NOMO-1 treated with DMSO at 0.1 percent for 48 hours (cell line): ENCODE results near the gene TMSB4X.
"Not testable (repeated sequence)": the region's sequence is repeated elsewhere in the genome, so short reads cannot be mapped to it uniquely, and the experiment has no call there.

Experiments
- DNase-seq: peaks from one replicate; lab custom pipeline; 2025; ENCODE audit not compliant: unreplicated experiment; lab: John Stamatoyannopoulos, UW

TMSB4X gene

DNA sequence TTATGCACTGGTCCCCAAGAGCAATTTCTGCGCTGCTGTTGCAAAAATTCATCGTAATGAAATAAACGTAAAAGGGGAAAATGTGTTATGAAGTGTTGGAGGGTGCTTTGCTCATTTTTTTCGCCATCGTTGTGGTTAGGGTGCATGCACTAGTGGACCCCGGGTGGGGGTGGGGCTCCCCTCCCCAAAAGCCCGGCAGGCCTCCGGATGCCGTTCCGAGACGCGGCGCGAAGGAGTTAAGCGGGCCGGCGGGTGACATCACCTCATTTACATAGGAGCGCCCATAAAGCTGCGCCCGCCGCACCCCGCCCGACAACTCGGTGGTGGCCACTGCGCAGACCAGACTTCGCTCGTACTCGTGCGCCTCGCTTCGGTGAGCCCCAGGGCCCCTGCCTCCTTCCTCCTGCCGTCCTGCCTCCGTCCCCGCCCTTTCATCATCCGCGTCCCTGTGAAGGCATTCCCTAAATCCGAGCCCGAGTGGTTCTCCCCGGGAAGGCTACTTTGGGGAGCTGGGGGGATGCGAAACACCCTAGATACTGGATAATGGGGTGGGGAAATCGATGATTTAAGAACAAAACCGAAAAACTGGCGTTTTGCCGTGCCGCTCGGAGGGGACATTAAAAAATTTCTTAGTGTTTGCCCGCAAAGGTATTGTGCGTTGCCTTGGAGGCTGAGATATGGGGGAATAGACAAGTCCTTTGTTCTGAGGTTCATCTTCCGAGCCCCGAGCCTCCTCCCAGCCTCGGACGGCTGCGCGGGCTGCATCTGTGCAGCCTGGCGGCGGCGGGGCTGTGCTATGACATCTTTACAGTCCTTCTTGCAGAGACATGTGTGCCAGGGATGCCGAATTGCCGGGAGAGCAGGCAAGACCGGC lies at the start of gene TMSB4X:
TSS of gene TMSB4X (plus strand) at position 315 of the 874 bp plus-strand sequence.
- peak; percentile 86 for DNase-seq

DNA sequence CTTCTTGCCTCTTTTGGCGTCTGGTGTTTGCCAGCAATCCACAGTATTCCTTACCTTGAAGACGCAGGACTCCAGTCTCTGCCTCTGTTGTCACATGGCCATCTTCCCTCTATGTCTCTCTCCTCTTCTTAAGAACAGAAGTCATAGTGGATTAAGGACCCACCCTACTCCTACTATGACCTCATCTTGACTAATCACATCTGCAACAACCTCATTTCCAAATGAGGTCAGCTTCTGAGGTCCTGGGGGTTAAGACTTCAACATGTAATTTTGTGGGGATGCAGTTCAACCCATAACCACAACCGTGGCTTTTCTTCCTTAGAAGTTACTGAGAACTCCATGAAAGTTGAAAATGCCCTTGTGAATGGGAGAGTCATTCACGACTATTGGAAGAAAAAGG lies 45.2 kb upstream of the TMSB4X start:
- DNase-seq = peak; percentile 7

GRCh38 chrX:12930150-12930549 lies 44.8 kb upstream of the TMSB4X start:
- no peak for DNase-seq

GRCh38 chrX:12932244-12932643 lies 42.7 kb upstream of the TMSB4X start:
- DNase-seq = no peak

- no peak for DNase-seq
Observed at GRCh38 chrX:12934850-12935249, 40.1 kb upstream of the TMSB4X start.

GRCh38 chrX:12936947-12937346 lies 38.0 kb upstream of the TMSB4X start:
- no peak for DNase-seq

GRCh38 chrX:12940471-12940870 lies 34.4 kb upstream of the TMSB4X start:
- not testable (repeated sequence) for DNase-seq

GRCh38 chrX:12943592-12943991 lies 31.3 kb upstream of the TMSB4X start:
- DNase-seq = not testable (repeated sequence)

DNA sequence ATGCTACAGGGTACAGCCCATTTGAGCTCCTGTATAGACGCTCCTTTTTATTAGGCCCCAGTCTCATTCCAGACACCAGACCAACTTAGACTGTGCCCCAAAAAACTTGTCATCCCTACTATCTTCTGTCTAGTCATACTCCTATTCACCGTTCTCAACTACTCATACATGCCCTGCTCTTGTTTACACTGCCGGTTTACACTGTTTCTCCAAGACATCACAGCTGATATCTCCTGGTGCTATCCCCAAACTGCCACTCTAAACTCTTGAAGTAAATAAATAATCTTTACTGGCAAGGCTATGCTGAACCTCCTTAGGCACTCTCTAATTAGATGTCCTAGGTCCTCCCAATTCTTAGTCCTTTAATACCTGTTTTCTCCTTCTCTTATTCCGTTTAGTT lies 30.5 kb upstream of the TMSB4X start:
- DNase-seq = not testable (repeated sequence)

DNA sequence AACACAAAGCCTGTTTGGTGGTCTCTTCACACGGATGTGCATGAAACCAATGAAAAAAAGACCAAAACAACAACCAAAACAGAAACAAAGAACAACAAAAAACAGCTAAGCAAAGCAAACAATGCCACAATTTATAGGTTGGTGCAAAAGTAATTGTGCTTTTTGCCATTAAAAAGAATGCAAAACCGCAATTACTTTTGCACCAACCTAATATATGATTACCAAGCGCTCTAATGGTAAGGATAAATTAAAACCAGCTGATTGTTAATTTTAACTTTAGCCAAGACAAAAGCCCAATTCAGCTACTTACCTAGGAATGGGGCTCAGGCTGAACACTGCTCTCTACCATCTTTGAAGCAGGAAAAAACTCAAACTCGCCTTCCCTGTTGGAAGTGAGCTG lies 29.4 kb upstream of the TMSB4X start:
- DNase-seq = no peak

DNA sequence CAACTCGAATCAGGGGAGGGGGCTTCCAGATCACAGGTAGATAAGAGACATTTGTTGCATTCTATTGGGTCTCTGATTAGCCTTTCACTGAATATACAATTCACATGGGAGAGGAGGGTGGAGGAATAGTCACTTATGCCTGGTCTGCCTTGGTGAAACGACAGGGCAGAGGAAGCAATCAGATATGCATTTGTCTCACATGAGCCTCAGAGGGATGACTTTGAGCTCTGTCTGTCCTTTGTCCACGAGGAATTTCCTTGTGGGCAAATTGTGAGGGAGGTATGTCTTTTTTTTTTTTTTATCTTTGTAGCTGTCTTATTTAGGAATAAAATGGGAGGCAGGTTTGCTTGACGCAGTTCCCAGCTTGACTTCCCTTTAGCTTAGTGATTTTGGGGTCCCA lies 28.5 kb upstream of the TMSB4X start:
- DNase-seq = no peak

DNA sequence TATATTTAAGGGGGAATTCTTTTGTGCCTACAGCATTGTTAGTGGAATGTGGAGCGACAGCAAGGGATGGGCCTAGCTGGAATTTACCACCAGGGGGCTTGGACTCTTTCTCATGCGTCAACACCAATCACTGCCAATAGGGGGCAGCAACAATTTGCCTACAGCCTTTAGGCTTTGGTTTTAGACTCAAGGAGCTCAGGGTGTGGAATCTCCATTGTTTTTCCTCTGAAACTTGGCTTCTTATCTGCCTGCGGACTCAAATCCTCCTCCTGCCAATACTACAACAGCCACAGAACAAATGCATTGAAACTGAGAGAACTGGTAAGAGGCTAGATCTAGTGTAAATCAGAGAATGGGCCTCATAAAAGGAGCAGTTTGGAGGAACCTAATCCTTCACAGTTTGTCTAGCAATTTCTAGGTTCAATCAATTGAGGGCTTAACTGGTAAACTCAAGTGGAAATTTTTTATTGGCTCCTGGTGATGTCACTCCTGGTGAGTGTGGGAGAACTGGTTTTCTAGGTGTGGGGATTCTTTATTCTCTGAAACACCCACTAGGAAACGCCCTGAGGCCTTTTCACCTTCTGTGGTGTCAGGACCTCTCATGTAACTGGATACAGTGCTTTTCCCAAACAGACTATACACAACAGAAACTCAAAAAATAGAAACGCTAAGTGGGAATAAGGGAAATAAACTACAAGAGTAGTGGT lies 27.9 kb upstream of the TMSB4X start:
- DNase-seq = peak; percentile 81

DNA sequence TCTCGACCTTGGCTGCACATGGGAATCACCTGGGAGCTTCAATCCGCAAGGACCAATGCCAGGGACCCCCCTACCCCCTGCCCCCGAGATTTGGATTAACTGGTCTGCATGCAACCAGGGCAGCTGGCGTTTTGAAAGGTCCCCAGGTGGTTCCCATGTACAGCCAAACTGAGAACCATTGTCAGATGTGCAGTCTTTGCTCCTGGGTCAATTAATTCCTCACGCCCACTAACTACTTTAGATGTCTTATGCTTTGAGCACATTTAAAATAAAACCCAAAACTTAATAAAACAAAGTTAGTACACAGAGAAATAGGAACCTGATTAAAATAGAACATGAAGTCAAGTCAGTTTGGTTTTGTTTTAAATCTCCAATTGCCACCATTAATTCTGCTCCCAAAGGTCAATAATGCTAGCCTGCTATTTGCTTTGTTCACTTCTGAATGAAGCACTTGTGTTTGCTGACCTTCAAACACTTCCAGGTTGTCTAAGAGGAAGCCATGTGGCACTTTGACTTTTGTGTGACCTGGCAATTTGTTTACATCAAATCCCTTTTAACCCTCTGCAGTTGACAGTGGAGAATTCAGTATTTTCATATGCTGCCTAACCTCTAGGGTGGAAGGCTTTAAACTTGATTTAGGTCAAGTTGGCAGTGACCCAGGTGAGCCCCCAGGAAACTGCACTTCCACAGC lies 27.2 kb upstream of the TMSB4X start:
- no peak for DNase-seq

- DNase-seq = no peak
Observed at GRCh38 chrX:12948495-12948894, 26.4 kb upstream of the TMSB4X start.

DNA sequence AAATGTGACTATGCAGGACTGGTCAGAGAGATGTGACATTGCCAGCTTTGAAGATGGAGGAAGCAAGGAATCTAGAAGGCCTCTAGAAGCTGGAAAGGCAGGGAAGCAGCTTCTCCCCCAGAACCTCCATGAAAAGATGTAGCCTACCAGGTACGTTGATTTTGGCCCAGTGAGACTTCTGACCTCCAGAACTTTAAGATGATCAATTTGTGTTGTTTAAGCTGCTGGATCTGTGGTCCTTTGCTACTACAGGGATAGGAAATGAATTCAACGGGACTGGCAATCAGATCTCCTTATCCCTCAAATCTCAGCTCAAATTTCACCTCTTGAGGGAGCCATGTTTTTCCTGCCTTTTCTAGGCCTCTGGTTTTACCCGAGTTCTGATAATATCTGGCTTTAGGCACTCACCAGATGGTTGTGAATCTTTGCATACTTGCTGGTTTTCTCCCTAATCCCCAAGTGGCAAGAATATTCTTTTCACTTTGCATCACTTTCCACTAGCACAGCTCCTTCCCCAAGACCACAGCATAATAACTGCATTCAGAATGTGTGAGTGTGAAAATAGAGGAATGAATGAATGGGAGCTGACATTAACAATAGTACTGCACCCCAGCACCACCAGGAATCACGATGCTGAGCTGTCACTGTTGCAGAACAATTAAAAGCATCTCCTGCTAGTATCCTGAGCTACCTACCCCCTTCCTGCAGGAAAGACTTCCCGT lies 25.5 kb upstream of the TMSB4X start:
- no peak for DNase-seq

DNA sequence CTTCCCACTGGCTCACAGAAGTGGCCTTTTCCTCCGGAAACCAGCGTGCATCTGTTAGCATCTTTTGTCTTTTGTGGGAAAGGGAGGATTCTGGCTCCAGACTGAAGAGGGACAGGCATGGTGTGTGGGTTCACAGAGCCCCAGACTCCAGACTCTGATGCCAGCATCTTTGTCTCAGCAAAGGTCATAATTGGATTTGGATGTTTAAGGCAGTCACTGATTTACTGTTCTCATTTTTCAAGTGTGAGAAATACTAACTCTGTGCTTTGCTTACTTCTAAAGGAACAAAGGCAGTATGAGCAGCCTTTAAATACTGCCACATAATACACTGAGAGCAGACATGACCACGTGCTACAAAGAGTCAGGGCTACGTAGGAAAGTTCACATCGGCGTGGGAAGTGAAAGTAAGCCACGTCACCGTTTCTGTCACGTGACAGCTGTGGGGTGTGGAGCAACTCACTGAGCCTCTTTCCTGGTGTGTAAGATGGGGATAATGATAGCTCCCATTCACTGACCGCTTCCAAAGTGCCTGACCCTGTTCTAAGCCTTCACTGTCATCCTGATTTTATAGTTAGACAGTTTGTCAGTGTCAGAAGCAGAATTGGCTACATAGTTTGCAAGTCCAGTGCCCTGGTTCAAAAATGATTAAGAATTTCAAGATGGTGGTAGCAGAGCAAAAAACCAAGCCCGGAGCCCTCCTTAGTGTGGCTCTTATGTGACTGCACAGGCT lies 24.8 kb upstream of the TMSB4X start:
- peak; percentile 96 for DNase-seq

- peak; percentile 94 for DNase-seq
Observed at GRCh38 chrX:12950851-12951594, 23.9 kb upstream of the TMSB4X start.

DNA sequence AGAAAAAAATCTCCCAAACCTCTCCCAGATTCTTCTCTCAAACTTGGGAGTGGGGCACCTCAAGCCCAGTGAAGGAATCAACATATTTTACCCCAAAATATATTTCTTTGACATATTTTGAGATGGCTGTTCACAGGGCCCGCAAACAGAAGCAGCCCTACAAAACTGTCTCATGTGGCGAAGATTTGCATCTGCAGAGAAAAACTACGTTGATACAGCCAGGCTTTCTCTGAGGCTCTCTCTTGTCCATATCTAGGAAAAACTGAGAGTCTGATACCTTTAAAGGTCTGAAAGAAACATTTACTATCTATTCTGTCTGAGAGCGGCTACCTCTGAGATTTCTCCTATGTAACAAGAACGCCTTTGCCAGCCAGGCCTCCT lies 23.3 kb upstream of the TMSB4X start:
- DNase-seq = peak; percentile 30

GRCh38 chrX:12953420-12953819 lies 21.5 kb upstream of the TMSB4X start:
- no peak for DNase-seq

DNA sequence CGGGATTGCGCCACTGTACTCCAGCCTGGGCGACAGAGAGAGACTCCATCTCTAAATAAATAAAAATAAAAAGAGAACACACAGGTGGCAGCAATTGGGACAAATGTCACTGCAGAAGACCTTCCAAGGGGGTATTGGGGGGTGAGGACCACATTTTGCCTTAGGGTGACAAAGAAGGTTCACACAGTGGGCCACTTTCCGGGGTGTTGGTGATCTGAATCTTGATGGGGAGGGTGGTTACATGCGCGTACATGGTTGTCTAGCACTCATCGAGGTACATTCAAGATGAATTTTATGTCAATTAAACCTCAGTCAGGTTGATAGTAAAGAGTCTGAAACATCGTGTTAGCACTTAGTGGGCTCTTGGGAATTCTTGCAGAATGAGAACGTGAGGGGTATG lies 20.5 kb upstream of the TMSB4X start:
- no peak for DNase-seq
